Epithelial cell of esophagus (primary cell): ENCODE results near the gene INPP5A.

Source experiments
- DNase-seq: peaks from one replicate; pipeline ENCODE4 v3.0.0; 2010; ENCODE audit warnings: low read depth
- H3K4me3 ChIP-seq: 2 replicates; pipeline ENCODE4 v1.5.1; 2011; ENCODE audit warnings: mild to moderate bottlenecking, low read length, control low read depth
- TF ChIP-seq, protein P1 (sequence below): IDR thresholded peaks from 2 replicates; pipeline ENCODE4 v1.5.1; 2011; ENCODE audit warnings: low read depth, mild to moderate bottlenecking, low read length, control low read depth, inconsistent platforms; ENCODE audit not compliant: insufficient read depth; ENCODE audit errors: missing control alignments

The INPP5A gene

DNA sequence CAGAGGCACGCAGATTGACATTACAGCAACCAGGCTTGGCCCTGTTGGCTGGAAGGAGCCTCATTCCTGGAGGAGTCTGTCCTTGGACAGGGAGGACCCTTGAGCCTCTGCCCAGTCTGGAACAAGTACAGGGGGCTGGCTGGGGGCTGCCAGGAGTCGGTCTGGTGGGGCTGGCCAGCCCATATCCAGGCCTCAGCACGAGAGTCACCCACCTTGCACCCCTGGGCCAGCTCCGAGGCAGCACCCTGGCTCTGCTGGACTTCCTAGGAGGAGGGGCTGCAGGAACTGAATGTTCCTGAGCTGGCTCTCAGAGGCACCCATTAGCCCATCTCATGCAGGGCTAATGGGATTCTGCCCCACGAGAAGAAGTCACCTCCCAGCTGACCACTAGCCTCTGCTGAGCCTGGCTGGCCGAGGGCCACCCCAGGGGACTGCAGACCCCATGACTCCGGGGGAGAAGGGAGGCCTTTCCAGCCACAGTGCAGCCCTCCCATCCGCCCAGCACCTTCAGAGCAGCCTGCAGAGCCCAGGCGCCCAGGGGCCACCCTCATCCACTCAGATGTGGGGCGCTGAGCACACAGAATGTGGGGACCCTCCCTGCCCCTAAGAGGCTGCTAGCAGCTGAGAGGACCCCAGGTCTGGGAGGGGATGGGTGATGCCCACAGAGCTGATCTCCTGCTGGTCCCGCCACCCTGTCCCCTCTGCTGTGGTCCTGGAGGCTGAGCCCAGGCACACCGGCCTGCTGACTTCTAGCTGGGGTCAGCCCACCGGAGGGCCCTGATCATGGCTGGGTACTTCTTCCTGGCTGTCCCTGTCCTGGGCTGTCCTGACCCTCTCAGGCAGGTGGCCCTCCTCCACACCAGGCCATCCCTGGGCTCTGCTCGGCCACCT is 14.8 kb upstream of the INPP5A start:
- no peak for DNase-seq
- TF ChIP-seq, protein P1, sequence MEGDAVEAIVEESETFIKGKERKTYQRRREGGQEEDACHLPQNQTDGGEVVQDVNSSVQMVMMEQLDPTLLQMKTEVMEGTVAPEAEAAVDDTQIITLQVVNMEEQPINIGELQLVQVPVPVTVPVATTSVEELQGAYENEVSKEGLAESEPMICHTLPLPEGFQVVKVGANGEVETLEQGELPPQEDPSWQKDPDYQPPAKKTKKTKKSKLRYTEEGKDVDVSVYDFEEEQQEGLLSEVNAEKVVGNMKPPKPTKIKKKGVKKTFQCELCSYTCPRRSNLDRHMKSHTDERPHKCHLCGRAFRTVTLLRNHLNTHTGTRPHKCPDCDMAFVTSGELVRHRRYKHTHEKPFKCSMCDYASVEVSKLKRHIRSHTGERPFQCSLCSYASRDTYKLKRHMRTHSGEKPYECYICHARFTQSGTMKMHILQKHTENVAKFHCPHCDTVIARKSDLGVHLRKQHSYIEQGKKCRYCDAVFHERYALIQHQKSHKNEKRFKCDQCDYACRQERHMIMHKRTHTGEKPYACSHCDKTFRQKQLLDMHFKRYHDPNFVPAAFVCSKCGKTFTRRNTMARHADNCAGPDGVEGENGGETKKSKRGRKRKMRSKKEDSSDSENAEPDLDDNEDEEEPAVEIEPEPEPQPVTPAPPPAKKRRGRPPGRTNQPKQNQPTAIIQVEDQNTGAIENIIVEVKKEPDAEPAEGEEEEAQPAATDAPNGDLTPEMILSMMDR = no peak
- H3K4me3 ChIP-seq = no peak overlapping the region

DNA sequence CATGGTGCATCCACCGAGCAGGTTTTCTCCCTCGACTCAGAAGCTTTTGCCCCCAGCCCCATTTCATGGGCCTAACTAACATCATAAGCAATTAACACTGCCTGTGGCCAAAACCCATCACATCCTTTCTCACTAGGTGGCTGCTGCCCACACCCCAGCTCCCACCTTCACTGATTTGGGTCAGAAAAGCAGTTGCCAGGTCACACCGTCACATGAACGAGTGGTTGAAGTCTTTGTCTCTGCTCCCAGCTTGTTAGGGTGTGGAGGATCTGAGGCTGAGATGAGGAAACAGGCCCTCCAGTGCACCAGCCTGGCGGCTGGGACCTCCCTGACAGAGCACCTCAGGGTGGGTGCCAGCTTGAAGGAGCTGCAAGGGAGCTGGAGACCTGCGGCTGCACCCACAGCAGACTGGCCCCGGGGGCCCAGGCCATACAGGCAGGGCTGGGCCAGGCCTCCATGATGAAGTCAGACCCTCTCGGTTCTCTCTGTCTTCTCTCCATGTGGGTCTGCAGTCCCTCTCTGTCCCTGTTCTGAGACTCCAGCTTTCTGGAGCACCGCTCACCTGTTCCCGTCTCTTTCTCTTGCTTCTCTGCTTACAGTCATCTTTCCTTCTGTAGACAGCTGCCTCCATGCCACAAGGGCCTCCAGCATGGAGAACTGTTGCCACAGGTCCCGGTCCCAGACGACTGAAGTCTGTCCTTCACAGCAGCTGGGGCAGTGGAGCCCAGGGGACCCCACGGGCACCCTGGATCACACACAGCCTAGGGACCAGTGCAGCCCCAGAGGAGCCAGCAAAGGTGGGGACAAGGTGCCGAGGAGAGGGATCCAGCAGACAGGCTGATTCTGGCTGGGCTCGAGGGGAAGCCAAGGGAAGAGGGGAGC is 13.8 kb upstream of the INPP5A start:
- TF ChIP-seq, protein P1 = no peak
- H3K4me3 ChIP-seq = no peak overlapping the region
- no peak for DNase-seq

DNA sequence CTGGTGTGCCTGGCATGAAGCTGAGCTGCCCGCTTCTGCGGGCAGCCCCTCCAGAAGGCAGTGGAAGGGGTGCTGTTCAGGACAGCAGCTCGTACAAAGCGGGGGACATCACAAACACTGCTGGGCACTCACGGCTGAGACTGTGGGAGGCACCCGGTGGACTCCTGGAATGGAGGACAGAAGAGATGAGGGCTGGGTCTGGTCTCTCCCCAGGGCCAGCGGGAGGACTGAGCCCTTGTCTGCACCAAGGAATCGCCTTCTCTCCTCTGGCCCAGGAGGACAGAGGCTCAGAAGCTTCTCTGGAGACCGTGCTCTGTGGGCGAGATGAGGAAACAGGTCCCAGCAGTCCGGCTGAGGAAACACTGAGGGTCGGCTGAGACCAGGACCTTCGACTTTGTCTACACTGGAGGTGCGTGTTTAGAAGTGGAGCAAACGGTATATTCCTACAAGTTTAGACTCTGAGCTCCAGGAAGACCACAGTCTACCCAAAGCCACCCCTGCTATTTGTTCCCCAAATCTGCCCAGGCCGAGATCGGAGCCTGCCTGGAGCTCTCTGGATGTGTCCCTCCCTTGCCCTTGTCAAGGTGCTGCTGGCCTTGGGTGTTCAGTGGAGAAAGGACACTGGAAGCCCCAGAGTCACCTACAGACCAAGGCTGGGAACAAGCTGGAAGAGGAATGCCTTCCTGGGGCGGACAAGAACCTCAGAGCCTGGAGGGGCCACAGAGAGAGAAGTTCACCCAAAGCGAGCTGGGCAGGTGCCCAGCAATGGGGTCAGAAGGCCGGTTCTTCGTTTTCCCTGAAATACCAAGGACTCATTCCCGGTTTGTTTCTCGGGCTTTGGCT is 12.9 kb upstream of the INPP5A start:
- TF ChIP-seq, protein P1 = no peak
- H3K4me3 ChIP-seq = no peak overlapping the region
- DNase-seq = no peak

DNA sequence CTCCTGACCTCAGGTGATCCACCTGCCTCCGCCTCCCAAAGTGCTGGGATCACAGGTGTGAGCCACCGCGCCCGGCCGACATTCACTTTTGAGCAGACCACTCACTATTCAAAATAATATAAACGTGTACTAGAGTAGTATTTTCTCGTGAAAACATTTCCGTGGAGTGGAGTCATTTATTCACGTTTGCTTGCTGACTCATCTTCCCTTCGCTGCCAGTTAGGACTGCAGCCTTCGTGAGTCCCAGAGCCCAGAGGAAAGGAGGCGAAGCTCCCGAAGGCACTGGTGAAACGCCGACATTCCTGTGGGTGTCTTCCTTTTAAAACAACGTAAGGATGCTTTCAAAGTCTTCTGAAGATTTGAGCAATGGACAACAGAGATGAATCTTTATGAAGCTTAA is 10.9 kb upstream of the INPP5A start:
- TF ChIP-seq, protein P1 = no peak

DNA sequence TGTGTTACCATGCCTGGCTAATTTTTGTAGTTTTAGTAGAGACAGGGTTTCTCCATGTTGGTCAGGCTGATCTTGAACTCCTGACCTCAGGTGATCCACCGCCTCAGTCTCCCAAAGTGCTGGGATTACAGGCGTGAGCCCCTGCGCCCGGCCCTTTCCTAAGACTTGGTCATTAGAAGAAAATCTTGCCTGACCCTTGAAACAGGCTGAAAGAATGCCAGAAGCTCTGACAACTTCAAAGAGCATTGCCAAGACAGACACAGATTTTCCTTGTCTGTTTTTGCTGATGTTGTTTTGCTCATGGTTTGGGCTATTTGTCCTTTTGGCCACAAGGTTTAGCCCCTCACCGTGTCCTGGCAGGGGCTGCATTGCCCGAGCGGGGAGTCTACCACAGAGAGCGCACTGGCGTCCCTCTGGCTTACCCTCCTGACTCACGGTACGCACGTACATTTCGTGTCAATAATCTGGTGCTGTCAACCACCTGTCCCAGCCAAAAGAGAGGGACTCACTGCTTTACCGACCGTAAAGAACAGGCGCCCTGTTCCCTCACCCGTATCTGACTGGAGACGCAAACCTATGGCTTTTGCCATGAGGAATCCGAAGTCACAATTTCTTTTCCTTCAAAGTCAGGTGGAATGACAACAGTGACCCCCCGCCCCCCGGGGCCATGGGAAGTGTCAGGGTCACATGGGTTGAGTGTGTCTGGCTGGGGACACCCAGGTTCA is 10.1 kb upstream of the INPP5A start:
- TF ChIP-seq, protein P1 = no peak
- DNase-seq = no peak
- H3K4me3 ChIP-seq = no peak overlapping the region

More for the DNA sequence above, 10.9 kb upstream of the INPP5A start:
- no peak overlapping the region for H3K4me3 ChIP-seq
- DNase-seq = no peak
